ENCODE data around the gene MB.

DNA sequence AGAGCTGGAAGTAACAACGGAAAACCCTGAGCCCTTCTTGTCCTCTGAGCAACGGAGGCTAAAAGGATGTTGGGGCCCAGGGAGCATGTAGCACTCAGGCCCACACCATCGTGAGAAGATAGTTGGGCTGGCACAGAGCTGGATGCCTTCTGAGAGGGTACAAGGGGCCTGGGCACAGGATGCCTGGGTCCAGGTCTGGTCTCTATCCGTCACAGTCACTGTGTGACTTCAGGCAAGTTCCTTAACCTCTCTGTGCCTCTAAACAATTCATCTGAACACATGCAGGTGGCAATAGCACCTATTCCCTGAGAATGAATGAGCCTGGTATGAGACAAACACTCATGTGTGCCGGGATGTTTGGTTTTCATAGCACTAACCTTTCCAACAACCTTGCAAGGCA is 29.2 kb downstream of the MB start:
- TF ChIP-seq POLR2AphosphoS5 (IDR thresholded peaks at IDR 0.05; ENCODE audit: borderline replicate concordance, low read depth, low read length): no peak
- TF ChIP-seq EZH2 (IDR thresholded peaks at IDR 0.05): no peak
- no peak for TF ChIP-seq FOXP2 (optimal IDR thresholded peaks at IDR 0.05; ENCODE audit: control extremely low read depth, extremely low read length, insufficient read depth)

All from SK-N-MC (cell line).